Vagina (tissue), 2 donors: ENCODE measurements around the gene DOCK7.
"Not testable (repeated sequence)": the region's sequence is repeated elsewhere in the genome, so short reads cannot be mapped to it uniquely, and the experiment has no call there.

Source experiments
- CTCF ChIP-seq, 3 experiments: fragments of 450-650 bp in 2 of 3; fragments of 200-600 bp in 1 of 3; sonication (generic) in 1 of 3; IDR thresholded peaks; one replicate each; pipeline ENCODE4 v1.5.1; 2017 to 2019; ENCODE audit warnings: antibody characterized with exemption in 3 of 3, mild to moderate bottlenecking in 2 of 3, moderate library complexity in 2 of 3
- POLR2A ChIP-seq, 2 donors: fragments of 450-650 bp; IDR thresholded peaks; one replicate each; pipeline ENCODE4 v1.6.1; 2017; ENCODE audit warnings: antibody characterized with exemption in 2 of 2, mild to moderate bottlenecking in 2 of 2, moderate library complexity in 2 of 2
- POLR2AphosphoS5 ChIP-seq, 2 donors: sonication (generic); formaldehyde crosslinking; IDR thresholded peaks; one replicate each; pipeline ENCODE4 v1.9.0; 2017; ENCODE audit warnings: antibody characterized with exemption in 2 of 2, mild to moderate bottlenecking in 2 of 2, low read depth in 1 of 2; ENCODE audit not compliant: insufficient read depth in 1 of 2

GRCh38 chr1:62567926-62568325, 120.3 kb downstream of the DOCK7 start:
- not testable (repeated sequence) for TF ChIP-seq POLR2A (IDR thresholded peaks at IDR 0.05); CTCF (IDR thresholded peaks at IDR 0.05); POLR2AphosphoS5 (IDR thresholded peaks at IDR 0.05; ENCODE audit: insufficient read depth in 1 of 2, low read depth in 1 of 2)
